Smooth muscle cell (in vitro differentiated cells): Measurements from ENCODE around the gene SLC16A4. TPM values are rescaled to one million over a fixed set of nuclear protein-coding genes. Genes with fewer than 3 reads are reported as not detected.

Experiments used
- DNase-seq: peaks from one replicate; lab custom pipeline; 2025; ENCODE audit not compliant: unreplicated experiment; lab: John Stamatoyannopoulos, UW
- H2AFZ ChIP-seq: fragments of 200-600 bp; sonication (generic); 2 replicates; pipeline ENCODE4 v1.6.0; 2016; ENCODE audit warnings: antibody characterized with exemption, low read depth, mild to moderate bottlenecking
- H3F3A ChIP-seq: fragments of 200-600 bp; sonication (generic); 2 replicates; pipeline ENCODE4 v1.6.0; 2017; ENCODE audit warnings: antibody characterized with exemption, low read depth
- H3K27ac ChIP-seq: fragments of 200-600 bp; sonication (generic); 2 replicates; pipeline ENCODE4 v1.5.1; 2016; ENCODE audit warnings: low read depth, mild to moderate bottlenecking
- H3K27me3 ChIP-seq: fragments of 200-600 bp; sonication (generic); 2 replicates; pipeline ENCODE4 v1.6.1; 2016; ENCODE audit warnings: low read depth, mild to moderate bottlenecking
- H3K36me3 ChIP-seq: fragments of 200-600 bp; sonication (generic); 2 replicates; pipeline ENCODE4 v1.5.1; 2016; ENCODE audit warnings: low read depth
- H3K4me1 ChIP-seq: fragments of 200-600 bp; sonication (generic); 2 replicates; pipeline ENCODE4 v1.5.1; 2016; ENCODE audit warnings: low read depth
- H3K4me2 ChIP-seq: fragments of 200-600 bp; sonication (generic); 2 replicates; pipeline ENCODE4 v1.6.0; 2016; ENCODE audit warnings: mild to moderate bottlenecking
- H3K4me3 ChIP-seq: fragments of 200-600 bp; sonication (generic); 2 replicates; pipeline ENCODE4 v1.5.1; 2016; ENCODE audit warnings: mild to moderate bottlenecking
- H3K79me2 ChIP-seq: fragments of 200-600 bp; sonication (generic); 2 replicates; pipeline ENCODE4 v1.6.0; 2016; ENCODE audit warnings: low read depth, mild to moderate bottlenecking
- H3K9ac ChIP-seq: fragments of 200-600 bp; sonication (generic); 2 replicates; pipeline ENCODE4 v1.6.0; 2016; ENCODE audit warnings: low read depth
- H3K9me3 ChIP-seq: fragments of 200-600 bp; sonication (generic); replicated peaks from 2 replicates; pipeline ENCODE4 v1.5.1; 2016; ENCODE audit warnings: low read depth
- H4K20me1 ChIP-seq: fragments of 200-600 bp; sonication (generic); 2 replicates; pipeline ENCODE4 v1.6.0; 2016; ENCODE audit warnings: low read depth
- CTCF ChIP-seq: fragments of 200-600 bp; sonication (generic); IDR thresholded peaks from 2 replicates; pipeline ENCODE4 v1.5.1; 2017; ENCODE audit warnings: borderline replicate concordance, mild to moderate bottlenecking, antibody characterized with exemption; ENCODE audit not compliant: insufficient read depth, poor library complexity, severe bottlenecking
- WGBS: methylation state at CpG from one replicate; pipeline ENCODE4 v1.1.7; 2016; ENCODE audit warnings: low lambda C conversion rate; 5-methylcytosine and 5-hydroxymethylcytosine counted together
- polyA plus RNA-seq: library from polyadenylated mRNA; unstranded; fragments of >200 nt; fragmentation: Nextera tagmentation; extraction: Ambion mirVana; gene quantifications from 2 replicates; pipeline ENCODE4 v1.2.1, GENCODE V29; 2016
- total RNA-seq: library from RNA; depleted of rRNA; stranded (reverse); fragments of >200 nt; gene quantifications from 2 replicates; pipeline ENCODE4 v1.2.3, GENCODE V29; 2014

Gene SLC16A4
- total and polyA plus RNA-seq, 2 experiments from 2014 or later, result 6.5 to 11.6 TPM

- Histone ChIP-seq H3K4me1 (peaks cover 29% of the 10 kb centered on the region), H3K9ac (no peak overlapping the region), H3K36me3 (no peaks in the 10 kb centered on the region), H3K27me3 (no peaks in the 10 kb centered on the region), H3K27ac (peak overlapping the region; percentile 78), H2AFZ (no peak overlapping the region), H3K4me2 (peak overlapping the region; percentile 30), H3K79me2 (no peaks in the 10 kb centered on the region), H3K9me3 (no peaks in the 10 kb centered on the region), H3K4me3 (no peak overlapping the region), H3F3A (peaks cover 25% of the 10 kb centered on the region), H4K20me1 (no peaks in the 10 kb centered on the region)
- TF ChIP-seq CTCF, result no peak
- 92% methylated on average over 3 of the region's 3 CpGs for WGBS
- DNase-seq, result no peak
These were observed 3.6 kb upstream of the SLC16A4 start for GRCh38 chr1:110394493-110394820.

DNA sequence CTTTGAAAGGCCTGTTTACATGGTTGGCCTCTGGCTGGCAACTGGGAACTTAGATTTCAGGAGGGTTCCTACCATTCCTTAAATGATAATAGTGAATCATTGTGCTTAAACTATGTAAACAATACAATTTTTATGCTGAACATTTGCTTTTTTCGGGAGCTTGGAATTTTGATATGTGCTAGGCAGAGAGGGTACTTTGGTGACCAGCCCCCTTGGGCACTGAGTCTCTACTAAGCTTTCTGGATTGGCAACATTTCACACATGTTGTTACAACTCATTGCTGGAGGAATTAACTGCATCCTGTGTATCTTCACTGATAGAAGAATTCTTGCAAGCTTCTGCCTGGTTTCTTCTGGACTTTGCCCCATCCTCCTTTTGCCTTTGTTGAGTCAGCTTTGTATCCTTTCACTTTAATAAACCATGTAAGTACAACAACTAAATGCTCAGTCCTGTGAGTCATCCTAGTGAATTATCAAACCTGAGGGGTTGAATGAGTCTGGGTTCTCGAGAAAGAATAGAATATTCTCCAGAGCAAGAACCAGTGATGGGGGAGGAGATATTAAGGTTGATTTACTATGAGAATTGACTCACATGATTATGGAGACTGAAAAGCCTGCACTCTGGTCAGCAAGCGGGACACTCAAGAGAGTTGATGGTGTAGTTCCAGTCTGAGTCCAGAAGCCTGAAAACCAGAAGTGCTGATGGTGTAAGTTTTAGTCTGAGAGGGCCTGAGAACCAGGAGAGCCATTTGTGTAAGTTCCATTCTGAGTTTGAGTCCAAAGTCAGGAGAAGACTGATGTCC, 3.1 kb upstream of the SLC16A4 start:
- H3K4me2 ChIP-seq, result peak overlapping the region; percentile 30
- peaks cover 25% of the 10 kb centered on the region for H3F3A ChIP-seq
- no peak for TF ChIP-seq CTCF
- H3K9me3 ChIP-seq, result no peaks in the 10 kb centered on the region
- H3K27me3 ChIP-seq, result no peaks in the 10 kb centered on the region
- no peak overlapping the region for H2AFZ ChIP-seq
- 43% methylated on average over 3 of the region's 3 CpGs for WGBS
- no peak overlapping the region for H3K9ac ChIP-seq
- H3K4me1 ChIP-seq, result peaks cover 29% of the 10 kb centered on the region
- no peaks in the 10 kb centered on the region for H4K20me1 ChIP-seq
- H3K79me2 ChIP-seq, result no peaks in the 10 kb centered on the region
- peak overlapping the region; percentile 78 for H3K27ac ChIP-seq
- H3K4me3 ChIP-seq, result no peak overlapping the region
- DNase-seq, result no peak
- H3K36me3 ChIP-seq, result no peaks in the 10 kb centered on the region

- peak overlapping the region; percentile 22 for H3K4me2 ChIP-seq
- TF ChIP-seq CTCF, result no peak
- peak overlapping the region; percentile 78 for H3K27ac ChIP-seq
- H3K36me3 ChIP-seq, result no peaks in the 10 kb centered on the region
- H3K27me3 ChIP-seq, result no peaks in the 10 kb centered on the region
- no peak for DNase-seq
- WGBS, result 72% methylated on average over 2 of the region's 2 CpGs
- no peak overlapping the region for H2AFZ ChIP-seq
- H3K9me3 ChIP-seq, result no peaks in the 10 kb centered on the region
- H3F3A ChIP-seq, result peaks cover 25% of the 10 kb centered on the region
- no peak overlapping the region for H3K9ac ChIP-seq
- H3K79me2 ChIP-seq, result no peaks in the 10 kb centered on the region
- no peaks in the 10 kb centered on the region for H4K20me1 ChIP-seq
- no peak overlapping the region for H3K4me3 ChIP-seq
- H3K4me1 ChIP-seq, result peaks cover 29% of the 10 kb centered on the region
These were observed 2.5 kb upstream of the SLC16A4 start for GRCh38 chr1:110393286-110393685.

- H3K4me2 ChIP-seq, result peak overlapping the region; percentile 79
- peak overlapping the region; percentile 42 for H3K9ac ChIP-seq
- H3K79me2 ChIP-seq, result no peaks in the 10 kb centered on the region
- DNase-seq, result no peak
- WGBS, result 77% methylated on average over 6 of the region's 6 CpGs
- TF ChIP-seq CTCF, result no peak
- peak overlapping the region; percentile 78 for H3K27ac ChIP-seq
- H3K9me3 ChIP-seq, result no peaks in the 10 kb centered on the region
- H3K27me3 ChIP-seq, result no peaks in the 10 kb centered on the region
- H3F3A ChIP-seq, result peaks cover 25% of the 10 kb centered on the region
- no peak overlapping the region for H2AFZ ChIP-seq
- no peaks in the 10 kb centered on the region for H3K36me3 ChIP-seq
- no peaks in the 10 kb centered on the region for H4K20me1 ChIP-seq
- H3K4me3 ChIP-seq, result peak overlapping the region; percentile 24
- peaks cover 29% of the 10 kb centered on the region for H3K4me1 ChIP-seq
These were observed 730 bp downstream of the SLC16A4 start for GRCh38 chr1:110390096-110390495.
